MCF 10A (cell line): ENCODE results near the gene KDM6B. TPM values are rescaled to one million over a fixed set of nuclear protein-coding genes. Genes with fewer than 3 reads are reported as not detected.

Source experiments
- BruUV-seq: library from RNA; stranded (reverse); fragments of 400-500 nt; replicated peaks from 2 replicates; lab custom pipeline; 2021; lab: Mats Ljungman, UMichigan
- CTCF ChIA-PET: fragments of 300-600 bp; sonication (Branson Sonifier 250); formaldehyde crosslinking; extraction: SDS; loops from one replicate; lab custom pipeline; 2021; ENCODE audit warnings: antibody characterized with exemption, inconsistent platforms; lab: Yijun Ruan, JAX
- POLR2A ChIA-PET: fragments of 300-600, 350-650 bp; sonication (Branson Sonifier 250); formaldehyde crosslinking; extraction: SDS; loops from one replicate; lab custom pipeline; 2020; ENCODE audit warnings: antibody characterized with exemption, inconsistent platforms; lab: Yijun Ruan, JAX
- DNase-seq: peaks from one replicate; pipeline ENCODE4 v3.0.0-alpha.2; 2018; ENCODE audit not compliant: unreplicated experiment
- H3K27ac Mint-ChIP-seq: one replicate; pipeline ENCODE4 v1.8.0; 2022; ENCODE audit warnings: mild to moderate bottlenecking, low read depth, mixed read lengths; ENCODE audit not compliant: unreplicated experiment
- H3K27me3 Mint-ChIP-seq: one replicate; pipeline ENCODE4 v1.8.0; 2022; ENCODE audit warnings: mixed read lengths; ENCODE audit not compliant: insufficient read depth, unreplicated experiment
- H3K36me3 Mint-ChIP-seq: one replicate; pipeline ENCODE4 v1.8.0; 2022; ENCODE audit warnings: mild to moderate bottlenecking, moderate library complexity, mixed read lengths; ENCODE audit not compliant: insufficient read depth, unreplicated experiment
- H3K4me1 Mint-ChIP-seq: one replicate; pipeline ENCODE4 v1.8.0; 2022; ENCODE audit warnings: mixed read lengths; ENCODE audit not compliant: insufficient read depth, unreplicated experiment
- H3K4me3 Mint-ChIP-seq: one replicate; pipeline ENCODE4 v1.8.0; 2022; ENCODE audit warnings: mild to moderate bottlenecking, moderate library complexity, mixed read lengths; ENCODE audit not compliant: unreplicated experiment
- H3K9me3 Mint-ChIP-seq: one replicate; pipeline ENCODE4 v1.8.0; 2022; ENCODE audit warnings: mixed read lengths; ENCODE audit not compliant: unreplicated experiment
- intact Hi-C: fragments of 100-400 bp; cut with micrococcal nuclease; formaldehyde crosslinking; loops from 2 replicates; pipeline ENCODE4 v1.14.1; 2022
- total RNA-seq: library from RNA; stranded (reverse); gene quantifications from 2 replicates; pipeline ENCODE4 v1.2.3, GENCODE V29; 2022
- TF ChIP-seq, protein P1 (sequence below): fragments of 200-600 bp; IDR thresholded peaks from one replicate; pipeline ENCODE4 v1.8.0; 2022; ENCODE audit warnings: antibody characterized with exemption, mild to moderate bottlenecking; ENCODE audit not compliant: unreplicated experiment

KDM6B gene
- total RNA-seq, 1 experiment from 2014 or later, result 39.8 TPM

GRCh38 chr17:7851438-7852261 lies 17.6 kb downstream of the KDM6B start:
- CTCF ChIA-PET, result interaction anchor here (0.8 to 3.0 kb wide), 13 partner anchors 11 to 165 kb away, joined by 3 to 27 read pairs (median 5); partner anchors contain the start of genes KDM6B and TP53
- no peak overlapping the region for H3K4me3 Mint-ChIP-seq
- H3K4me1 Mint-ChIP-seq, result peaks cover 7% of the 10 kb centered on the region
- peak overlapping the region; percentile 16 for H3K27ac Mint-ChIP-seq
- DNase-seq, result peak; percentile 85
- TF ChIP-seq, protein P1, sequence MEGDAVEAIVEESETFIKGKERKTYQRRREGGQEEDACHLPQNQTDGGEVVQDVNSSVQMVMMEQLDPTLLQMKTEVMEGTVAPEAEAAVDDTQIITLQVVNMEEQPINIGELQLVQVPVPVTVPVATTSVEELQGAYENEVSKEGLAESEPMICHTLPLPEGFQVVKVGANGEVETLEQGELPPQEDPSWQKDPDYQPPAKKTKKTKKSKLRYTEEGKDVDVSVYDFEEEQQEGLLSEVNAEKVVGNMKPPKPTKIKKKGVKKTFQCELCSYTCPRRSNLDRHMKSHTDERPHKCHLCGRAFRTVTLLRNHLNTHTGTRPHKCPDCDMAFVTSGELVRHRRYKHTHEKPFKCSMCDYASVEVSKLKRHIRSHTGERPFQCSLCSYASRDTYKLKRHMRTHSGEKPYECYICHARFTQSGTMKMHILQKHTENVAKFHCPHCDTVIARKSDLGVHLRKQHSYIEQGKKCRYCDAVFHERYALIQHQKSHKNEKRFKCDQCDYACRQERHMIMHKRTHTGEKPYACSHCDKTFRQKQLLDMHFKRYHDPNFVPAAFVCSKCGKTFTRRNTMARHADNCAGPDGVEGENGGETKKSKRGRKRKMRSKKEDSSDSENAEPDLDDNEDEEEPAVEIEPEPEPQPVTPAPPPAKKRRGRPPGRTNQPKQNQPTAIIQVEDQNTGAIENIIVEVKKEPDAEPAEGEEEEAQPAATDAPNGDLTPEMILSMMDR, result peak; percentile 91
- H3K9me3 Mint-ChIP-seq, result no peaks in the 10 kb centered on the region
- intact Hi-C loops, result loop anchor here (1.0 kb wide), 3 partner anchors 17 to 108 kb away; partner anchors contain the start of gene KDM6B
- H3K27me3 Mint-ChIP-seq, result no peaks in the 10 kb centered on the region
- POLR2A ChIA-PET, result interaction anchor here (0.9 to 3.2 kb wide), 3 partner anchors 9 to 108 kb away, joined by 4 to 21 read pairs (median 12); partner anchors contain the start of gene KDM6B
- peaks cover 39% of the 10 kb centered on the region for H3K36me3 Mint-ChIP-seq
- BruUV-seq, result no TSS peak

- intact Hi-C loops, result no loop called here
- TSS peak; percentile 0 for BruUV-seq
- no peaks in the 10 kb centered on the region for H3K9me3 Mint-ChIP-seq
- no peaks in the 10 kb centered on the region for H3K27me3 Mint-ChIP-seq
- POLR2A ChIA-PET, result interaction anchor here (3.2 kb wide), 1 partner anchor 18 kb away, joined by 21 read pairs; the partner anchor contains the start of gene KDM6B
- no peak overlapping the region for H3K4me3 Mint-ChIP-seq
- TF ChIP-seq, protein P1, result no peak
- peaks cover 34% of the 10 kb centered on the region for H3K36me3 Mint-ChIP-seq
- peaks cover 7% of the 10 kb centered on the region for H3K4me1 Mint-ChIP-seq
- DNase-seq, result no peak
- CTCF ChIA-PET, result interaction anchor here (0.8 to 3.0 kb wide), 2 partner anchors 27 to 36 kb away, joined by 3 to 27 read pairs; no protein-coding TSS in a partner anchor
- no peak overlapping the region for H3K27ac Mint-ChIP-seq
These were observed 18.2 kb downstream of the KDM6B start for GRCh38 chr17:7852262-7852670.

- H3K27ac Mint-ChIP-seq, result no peak overlapping the region
- TF ChIP-seq, protein P1, result no peak
- H3K36me3 Mint-ChIP-seq, result peaks cover 31% of the 10 kb centered on the region
- intact Hi-C loops, result no loop called here
- no peaks in the 10 kb centered on the region for H3K27me3 Mint-ChIP-seq
- H3K4me3 Mint-ChIP-seq, result no peak overlapping the region
- no peaks in the 10 kb centered on the region for H3K9me3 Mint-ChIP-seq
- no peak for DNase-seq
- CTCF ChIA-PET, result interaction anchor here (0.6 to 3.0 kb wide), 4 partner anchors 11 to 357 kb away, joined by 4 to 27 read pairs (median 4); partner anchors contain the start of gene AURKB
- POLR2A ChIA-PET, result interaction anchor here (1.2 kb wide), 1 partner anchor 110 kb away, joined by 4 read pairs; no protein-coding TSS in a partner anchor
- no TSS peak for BruUV-seq
- peaks cover 7% of the 10 kb centered on the region for H3K4me1 Mint-ChIP-seq
These were observed 19.1 kb downstream of the KDM6B start for GRCh38 chr17:7852919-7853690.
